IMR-90 (cell line): ENCODE measurements around the gene PPOX. TPM values are rescaled to one million over a fixed set of nuclear protein-coding genes. Genes with fewer than 3 reads are reported as not detected.

Experiments used
- ATAC-seq: fragments of 200-7000 bp; cut with Tn5 transposase; 2 replicates; pipeline ENCODE4 v1.9.1; 2020; ENCODE audit warnings: low read depth, mild to moderate bottlenecking, moderate library complexity
- BruUV-seq: library from RNA; stranded (reverse); fragments of 400-500 nt; replicated peaks from 2 replicates; lab custom pipeline; 2021; lab: Mats Ljungman, UMichigan
- CTCF ChIA-PET: fragments of 300-600 bp; formaldehyde crosslinking; extraction: SDS; loops from one replicate; lab custom pipeline; 2021; ENCODE audit warnings: antibody characterized with exemption; lab: Yijun Ruan, JAX
- POLR2A ChIA-PET: fragments of 300-600 bp; sonication (Branson Sonifier 250); formaldehyde crosslinking; loops from one replicate; lab custom pipeline; 2022; ENCODE audit warnings: antibody characterized with exemption; ENCODE audit not compliant: unreplicated experiment; lab: Charles Lee
- DNase-seq: peaks from one replicate; pipeline ENCODE4 v3.0.0; 2013
- H2AFZ ChIP-seq: replicated peaks from 2 replicates; pipeline ENCODE3; 2013; ENCODE audit warnings: low read length, mild to moderate bottlenecking; ENCODE audit not compliant: poor library complexity
- H2AK5ac ChIP-seq: 2 replicates; pipeline ENCODE4 v1.6.1; 2013; ENCODE audit warnings: low read depth, low read length, inconsistent platforms
- H2AK9ac ChIP-seq: replicated peaks from 2 replicates; pipeline ENCODE3; 2013; ENCODE audit warnings: mild to moderate bottlenecking, low read depth, low read length, moderate library complexity; ENCODE audit not compliant: poor library complexity
- H2BK120ac ChIP-seq: 2 replicates; pipeline ENCODE4 v1.6.1; 2013; ENCODE audit warnings: low read depth, low read length, inconsistent platforms
- H2BK15ac ChIP-seq: 3 replicates; pipeline ENCODE4 v1.6.1; 2013; ENCODE audit warnings: low read depth, low read length, inconsistent platforms
- H2BK20ac ChIP-seq: 2 replicates; pipeline ENCODE4 v1.6.1; 2013; ENCODE audit warnings: low read depth, mild to moderate bottlenecking, inconsistent platforms, low read length, moderate library complexity
- H2BK5ac ChIP-seq: 2 replicates; pipeline ENCODE4 v1.6.1; 2013; ENCODE audit warnings: mild to moderate bottlenecking, low read depth, low read length, inconsistent platforms; ENCODE audit not compliant: poor library complexity, severe bottlenecking
- H3K14ac ChIP-seq: replicated peaks from 2 replicates; pipeline ENCODE4 v1.6.1; 2013; ENCODE audit warnings: low read depth, low read length, inconsistent platforms
- H3K18ac ChIP-seq: 2 replicates; pipeline ENCODE4 v1.6.1; 2013; ENCODE audit warnings: low read depth, low read length, control low read depth
- H3K23ac ChIP-seq: 2 replicates; pipeline ENCODE4 v1.6.1; 2013; ENCODE audit warnings: low read depth, low read length, inconsistent platforms
- H3K27ac ChIP-seq: 2 replicates; pipeline ENCODE4 v1.5.1; 2013; ENCODE audit warnings: mild to moderate bottlenecking, control low read depth, low read length; ENCODE audit not compliant: insufficient read depth
- H3K27me3 ChIP-seq: 2 replicates; pipeline ENCODE4 v1.6.1; 2013; ENCODE audit warnings: low read length; ENCODE audit not compliant: control insufficient read depth, insufficient read depth
- H3K36me3 ChIP-seq: 2 replicates; pipeline ENCODE4 v1.6.1; 2013; ENCODE audit warnings: low read length, mixed read lengths; ENCODE audit not compliant: control insufficient read depth, insufficient read depth
- H3K4ac ChIP-seq: 2 replicates; pipeline ENCODE4 v1.6.1; 2013; ENCODE audit warnings: low read depth, low read length, inconsistent platforms
- H3K4me1 ChIP-seq: 2 replicates; pipeline ENCODE4 v1.6.1; 2013; ENCODE audit warnings: low read length, mixed read lengths; ENCODE audit not compliant: control insufficient read depth, insufficient read depth
- H3K4me2 ChIP-seq: 2 replicates; pipeline ENCODE4 v1.6.1; 2013; ENCODE audit warnings: low read depth, mild to moderate bottlenecking, control low read depth, low read length, moderate library complexity
- H3K4me3 ChIP-seq: 2 replicates; pipeline ENCODE4 v1.5.1; 2013; ENCODE audit warnings: low read depth, mild to moderate bottlenecking, control low read depth, low read length, moderate library complexity; ENCODE audit not compliant: insufficient read depth
- H3K56ac ChIP-seq: 2 replicates; pipeline ENCODE4 v1.6.1; 2013; ENCODE audit warnings: low read length, inconsistent platforms; ENCODE audit not compliant: insufficient read depth; ENCODE audit errors: extremely low read depth
- H3K79me1 ChIP-seq, 2 experiments: 2 replicates each; pipeline ENCODE4 v1.6.1; 2013; ENCODE audit warnings: low read length in 2 of 2, inconsistent platforms in 1 of 2, low read depth in 1 of 2
- H3K9ac ChIP-seq: 2 replicates; pipeline ENCODE4 v1.6.1; 2013; ENCODE audit warnings: low read depth, low read length, control low read depth
- H3K9me1 ChIP-seq: 2 replicates; pipeline ENCODE4 v1.6.1; 2013; ENCODE audit warnings: low read length, inconsistent platforms; ENCODE audit not compliant: insufficient read depth
- H3K9me3 ChIP-seq: 2 replicates; pipeline ENCODE4 v1.6.1; 2013; ENCODE audit warnings: low read length; ENCODE audit not compliant: control insufficient read depth, insufficient read depth
- H4K20me1 ChIP-seq: 2 replicates; pipeline ENCODE4 v1.6.1; 2013; ENCODE audit warnings: low read length, inconsistent platforms; ENCODE audit not compliant: insufficient read depth
- H4K5ac ChIP-seq: 2 replicates; pipeline ENCODE4 v1.6.1; 2013; ENCODE audit warnings: mild to moderate bottlenecking, low read depth, low read length, control low read depth
- H4K8ac ChIP-seq, 2 experiments: 2 replicates each; pipeline ENCODE4 v1.6.1; 2013; ENCODE audit warnings: low read depth in 2 of 2, low read length in 2 of 2, control low read depth in 1 of 2, inconsistent platforms in 1 of 2
- H4K91ac ChIP-seq: 2 replicates; pipeline ENCODE4 v1.6.1; 2013; ENCODE audit warnings: low read depth, low read length, inconsistent platforms; ENCODE audit not compliant: insufficient read depth
- CEBPB ChIP-seq: IDR thresholded peaks from 2 replicates; pipeline ENCODE4 v1.6.1; 2012; ENCODE audit warnings: low read depth, low read length, improper control_type of control experiment
- CTCF ChIP-seq: conservative IDR thresholded peaks from 2 replicates; pipeline ENCODE4 v1.5.1; 2012; ENCODE audit warnings: mild to moderate bottlenecking, low read depth, low read length, improper control_type of control experiment
- SMC3 ChIP-seq: fragments of 150-350 bp; IDR thresholded peaks from 2 replicates; pipeline ENCODE4 v1.6.1; 2016; ENCODE audit warnings: low read depth, mild to moderate bottlenecking, antibody characterized with exemption, low read length, moderate library complexity
- WGBS, 2 experiments: methylation state at CpG; one replicate each; pipeline versions ENCODE4 v1.1.5 to v1.1.7; 2013; ENCODE audit warnings: missing lambda C conversion rate in 2 of 2; ENCODE audit not compliant: insufficient read length in 1 of 2; ENCODE audit errors: extremely low coverage in 2 of 2; 5-methylcytosine and 5-hydroxymethylcytosine counted together
- dilution Hi-C: fragments of 300-500 bp; cut with HindIII; formaldehyde crosslinking; loops from one replicate; pipeline ENCODE4 v1.14.3; 2018; ENCODE audit warnings: low sequenced_read_pairs; ENCODE audit not compliant: unreplicated experiment
- in situ Hi-C: fragments of 300-500 bp; cut with MboI; formaldehyde crosslinking; loops from 3 replicates; pipeline ENCODE4 v1.14.3; 2019; ENCODE audit warnings: low sequenced_read_pairs, inconsistent platforms, mixed read lengths
- intact Hi-C: fragments of 100-400 bp; cut with micrococcal nuclease; formaldehyde crosslinking; loops from 2 replicates; pipeline ENCODE4 v1.10.0; 2022
- polyA plus RNA-seq, 3 experiments: library from polyadenylated mRNA; depleted of rRNA; stranded (reverse); fragments of >200 nt; gene quantifications; 2 replicates each; pipeline ENCODE4 v1.2.3, GENCODE V29; 2012; ENCODE audit warnings: low replicate concordance in 1 of 3
- total RNA-seq: library from RNA; depleted of rRNA; stranded (reverse); fragments of >200 nt; gene quantifications from 2 replicates; pipeline ENCODE4 v1.2.3, GENCODE V29; 2012

PPOX gene
- total and polyA plus RNA-seq, 2 of the 4 experiments (the other 2 are of a cell fraction): 6.1 to 14.3 TPM

- ChIA-PET POLR2A (no interaction called here), CTCF (no interaction called here)
- H3K79me1 ChIP-seq: peaks cover 9 to 30% of the 10 kb centered on the region in 2 experiments; a peak in 3 of 4 replicates
- no peak overlapping the region for H3K18ac ChIP-seq
- no peak overlapping the region for H3K4ac ChIP-seq
- no peaks in the 10 kb centered on the region for H3K9me3 ChIP-seq
- dilution Hi-C loops (no loop called here), in situ Hi-C loops (no loop called here), intact Hi-C loops (no loop called here)
- H3K56ac ChIP-seq: no peak overlapping the region
- H2BK20ac ChIP-seq: no peak overlapping the region
- BruUV-seq: no TSS peak
- H4K5ac ChIP-seq: no peak overlapping the region
- no peak for ATAC-seq
- no peak for TF ChIP-seq SMC3
- no peak for TF ChIP-seq CEBPB
- no peak for TF ChIP-seq CTCF
- H3K4me1 ChIP-seq: peaks cover 11% of the 10 kb centered on the region; the same call in 1 of the 2 replicates
- no peak overlapping the region for H3K4me2 ChIP-seq
- H4K20me1 ChIP-seq: peaks cover 13% of the 10 kb centered on the region; the same call in 1 of the 2 replicates
- H2AK5ac ChIP-seq: no peak overlapping the region
- H3K4me3 ChIP-seq: no peak overlapping the region
- H3K9me1 ChIP-seq: peaks cover 10% of the 10 kb centered on the region
- no peak overlapping the region for H4K91ac ChIP-seq
- H3K27me3 ChIP-seq: no peaks in the 10 kb centered on the region
- H2BK5ac ChIP-seq: no peak overlapping the region
- H2AK9ac ChIP-seq: no peak overlapping the region
- no peak overlapping the region for H4K8ac ChIP-seq
- DNase-seq: no peak
- no peak overlapping the region for H2AFZ ChIP-seq
- WGBS, 2 experiments: 98% methylated on average over 5 of the region's 9 CpGs; no CpG with 5 or more reads in 1 of the 2 experiments
- H3K27ac ChIP-seq: no peak overlapping the region
- H3K36me3 ChIP-seq: peaks cover 42% of the 10 kb centered on the region
- no peak overlapping the region for H3K23ac ChIP-seq
- no peak overlapping the region for H2BK15ac ChIP-seq
- no peak overlapping the region for H3K9ac ChIP-seq
- no peak overlapping the region for H3K14ac ChIP-seq
- H2BK120ac ChIP-seq: no peak overlapping the region
These were observed 2.7 kb downstream of the PPOX start for GRCh38 chr1:161168906-161169305.
